ENCODE data around the gene IL4R. TPM values are rescaled to one million over a fixed set of nuclear protein-coding genes. Genes with fewer than 3 reads are reported as not detected.
"Not testable (repeated sequence)": the region's sequence is repeated elsewhere in the genome, so short reads cannot be mapped to it uniquely, and the experiment has no call there.

Gene IL4R
- total RNA-seq, 2 donors from 2014 or later: 30.6 to 31.6 TPM

DNA sequence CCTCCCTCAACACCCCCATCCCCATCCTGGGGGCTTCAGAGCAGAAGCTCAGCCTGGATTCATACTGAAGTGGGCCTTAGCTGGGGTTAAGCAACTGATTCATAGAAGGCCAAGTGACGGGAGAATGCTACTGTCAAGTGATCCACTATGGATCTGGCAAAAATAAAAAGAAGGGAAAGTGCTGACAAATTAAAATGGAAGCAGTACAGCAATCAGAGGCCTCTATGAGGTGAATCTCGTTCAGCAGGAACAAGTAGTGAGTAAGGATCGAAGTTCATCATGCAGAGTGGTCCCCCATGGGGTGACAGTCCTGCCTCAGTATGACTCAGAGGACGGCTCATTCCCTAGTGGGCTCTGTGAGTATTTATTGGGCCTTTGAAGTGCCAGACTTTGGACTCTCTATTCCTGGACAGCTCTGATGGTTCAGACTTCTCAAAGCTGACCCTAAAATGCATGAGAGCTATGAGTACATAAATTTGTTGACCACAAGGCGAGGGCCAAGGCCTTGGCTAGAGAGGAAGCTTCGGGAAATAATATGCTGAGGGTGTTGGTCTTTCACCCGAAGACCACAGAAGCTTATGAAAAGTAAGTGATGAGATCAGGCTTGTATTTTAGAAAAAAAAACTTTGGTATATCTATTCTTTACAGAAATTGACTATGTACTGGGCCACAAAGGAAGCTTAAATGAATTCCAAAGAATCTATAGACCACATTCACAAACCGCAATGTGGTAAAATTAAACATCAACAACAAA, 39.9 kb upstream of the IL4R start:
- no peaks in the 10 kb centered on the region for H3K9me3 Mint-ChIP-seq
- TF ChIP-seq CTCF (conservative IDR thresholded peaks at IDR 0.05): no peak
- H3K9ac ChIP-seq (ENCODE audit: extremely low read depth, low read length, poor library complexity, severe bottlenecking): no peak overlapping the region
- H3K27me3 Mint-ChIP-seq (ENCODE audit: insufficient read depth): peaks cover 2% of the 10 kb centered on the region
- H3K9me3 ChIP-seq (ENCODE audit: control insufficient read depth, low read length): no peaks in the 10 kb centered on the region
- no peak overlapping the region for H3K4me3 ChIP-seq (ENCODE audit: low read length)
- H3K27ac Mint-ChIP-seq: no peak overlapping the region
- H3K36me3 ChIP-seq (ENCODE audit: control insufficient read depth, insufficient read depth, low read length): no peaks in the 10 kb centered on the region
- WGBS, 2 experiments (ENCODE audit: insufficient coverage in 1 of 2, insufficient read length in 1 of 2): 86 to 87% methylated on average over 7 to 8 of the region's 8 CpGs
- H3K36me3 Mint-ChIP-seq (ENCODE audit: low read depth): peaks cover 1% of the 10 kb centered on the region
- no peak overlapping the region for H3K4me3 Mint-ChIP-seq
- peaks cover 8% of the 10 kb centered on the region for H3K27me3 ChIP-seq (ENCODE audit: control insufficient read depth, insufficient read depth, low read length, poor library complexity, severe bottlenecking)
- DNase-seq: peak; percentile 26
- H3K4me1 ChIP-seq (ENCODE audit: control insufficient read depth, insufficient read depth, low read length): no peaks in the 10 kb centered on the region
- H3K27ac ChIP-seq (ENCODE audit: low read depth, low read length): no peak overlapping the region
- H3K4me1 Mint-ChIP-seq: peaks cover 8% of the 10 kb centered on the region

DNA sequence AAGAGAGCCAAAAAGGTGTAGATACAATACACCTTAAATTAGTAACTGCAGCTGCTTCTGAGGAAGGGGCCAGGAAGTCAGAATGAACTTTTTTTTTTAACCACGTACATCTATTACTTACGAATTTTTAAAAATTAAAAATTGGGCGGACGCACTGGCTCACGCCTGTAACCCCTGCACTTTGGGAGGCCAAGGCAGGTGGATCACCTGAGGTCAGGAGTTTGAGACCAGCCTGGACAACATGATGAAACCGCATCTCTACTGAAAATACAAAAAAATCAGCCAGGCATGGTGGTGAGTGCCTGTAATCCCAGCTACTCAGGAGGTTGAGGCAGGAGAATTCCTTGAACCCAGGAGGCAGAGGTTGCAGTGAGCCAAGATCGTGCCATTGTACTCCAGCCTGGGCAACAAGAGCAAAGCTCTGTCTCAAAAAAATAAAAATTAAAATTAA, 39.3 kb upstream of the IL4R start:
- not testable (repeated sequence) for H3K27me3 ChIP-seq (ENCODE audit: control insufficient read depth, insufficient read depth, low read length, poor library complexity, severe bottlenecking); H3K4me3 Mint-ChIP-seq; H3K9ac ChIP-seq (ENCODE audit: extremely low read depth, low read length, poor library complexity, severe bottlenecking); H3K27ac Mint-ChIP-seq; H3K27me3 Mint-ChIP-seq (ENCODE audit: insufficient read depth); H3K36me3 ChIP-seq (ENCODE audit: control insufficient read depth, insufficient read depth, low read length); H3K4me3 ChIP-seq (ENCODE audit: low read length); H3K4me1 Mint-ChIP-seq; H3K27ac ChIP-seq (ENCODE audit: low read depth, low read length); H3K4me1 ChIP-seq (ENCODE audit: control insufficient read depth, insufficient read depth, low read length); H3K9me3 Mint-ChIP-seq; H3K36me3 Mint-ChIP-seq (ENCODE audit: low read depth); H3K9me3 ChIP-seq (ENCODE audit: control insufficient read depth, low read length)
- 86 to 88% methylated on average over 6 to 7 of the region's 7 CpGs for WGBS, 2 experiments (ENCODE audit: insufficient coverage in 1 of 2, insufficient read length in 1 of 2)
- DNase-seq: peak; percentile 0

DNA sequence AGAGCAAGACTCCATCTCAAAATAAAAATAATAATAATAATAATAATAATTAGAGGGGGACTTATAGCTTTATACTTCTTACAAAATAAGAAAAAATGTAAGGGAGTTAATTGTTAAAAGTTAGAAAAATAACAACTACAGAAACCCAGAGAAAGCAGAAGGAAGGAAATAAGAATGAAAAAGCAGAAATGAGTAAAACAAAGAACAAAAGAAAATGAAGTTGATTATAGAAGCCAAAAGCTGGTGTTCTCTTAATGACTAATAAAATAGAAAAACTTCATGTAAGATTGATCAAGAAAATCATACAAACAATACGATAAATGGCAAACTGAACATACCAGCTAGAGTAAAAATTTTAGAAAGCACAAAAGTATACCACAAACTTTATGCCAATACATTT, 38.4 kb upstream of the IL4R start:
- WGBS, 2 experiments (ENCODE audit: insufficient coverage in 1 of 2, insufficient read length in 1 of 2): 100% methylated on average over 1 of the region's 1 CpG; no CpG with 5 or more reads in 1 of the 2 experiments
- no peak for TF ChIP-seq CTCF (conservative IDR thresholded peaks at IDR 0.05)
- no peaks in the 10 kb centered on the region for H3K9me3 ChIP-seq (ENCODE audit: control insufficient read depth, low read length)
- peaks cover 2% of the 10 kb centered on the region for H3K27me3 Mint-ChIP-seq (ENCODE audit: insufficient read depth)
- DNase-seq: no peak
- H3K36me3 Mint-ChIP-seq (ENCODE audit: low read depth): peaks cover 1% of the 10 kb centered on the region
- no peaks in the 10 kb centered on the region for H3K9me3 Mint-ChIP-seq
- no peaks in the 10 kb centered on the region for H3K36me3 ChIP-seq (ENCODE audit: control insufficient read depth, insufficient read depth, low read length)
- no peak overlapping the region for H3K9ac ChIP-seq (ENCODE audit: extremely low read depth, low read length, poor library complexity, severe bottlenecking)
- H3K4me1 Mint-ChIP-seq: peaks cover 3% of the 10 kb centered on the region
- H3K4me3 Mint-ChIP-seq: no peak overlapping the region
- H3K27me3 ChIP-seq (ENCODE audit: control insufficient read depth, insufficient read depth, low read length, poor library complexity, severe bottlenecking): peaks cover 8% of the 10 kb centered on the region
- no peak overlapping the region for H3K4me3 ChIP-seq (ENCODE audit: low read length)
- no peaks in the 10 kb centered on the region for H3K4me1 ChIP-seq (ENCODE audit: control insufficient read depth, insufficient read depth, low read length)
- H3K27ac ChIP-seq (ENCODE audit: low read depth, low read length): no peak overlapping the region
- H3K27ac Mint-ChIP-seq: no peak overlapping the region

Measured in endodermal cell (in vitro differentiated cells).